ENCODE data around the gene CCDC177. TPM values are rescaled to one million over a fixed set of nuclear protein-coding genes. Genes with fewer than 3 reads are reported as not detected.

CCDC177 gene
- total and polyA plus RNA-seq, 12 donors, result 0.03 TPM; not detected in 11

GRCh38 chr14:69612014-69612782 is 37.5 kb upstream of the CCDC177 start:
- no peaks in the 10 kb centered on the region for H3K27me3 ChIP-seq
- H3K27ac ChIP-seq, result peak overlapping the region; percentile 93 to 99 (median 98)
- DNase-seq, result peak in 1 of 2 donors; percentile 32
- intact Hi-C loops (cut with DNase I), result loop anchor here (5.0 to 10.0 kb wide), 8 partner anchors 35 to 110 kb away; no protein-coding TSS in a partner anchor
- peaks cover 24 to 68% (median 60%) of the 10 kb centered on the region in 9 donors for H3K4me1 ChIP-seq
- H3K9me3 ChIP-seq, result no peaks in the 10 kb centered on the region
- peak in 6 of 8 donors; percentile 10 to 24 (median 16) for ATAC-seq
- WGBS, 2 donors, result 0 to 1% methylated on average over 45 to 47 of the region's 47 CpGs
- no peak for TF ChIP-seq CTCF (IDR thresholded peaks at IDR 0.05)
- H3K4me3 ChIP-seq, result peak overlapping the region; percentile 73 to 91 (median 84)
- peaks cover 0 to 15% (median 0%) of the 10 kb centered on the region in 9 donors for H3K36me3 ChIP-seq

- no peak for TF ChIP-seq CTCF (IDR thresholded peaks at IDR 0.05)
These were observed 36.7 kb upstream of the CCDC177 start, which contains the start of gene SUSD6 for GRCh38 chr14:69611172-69612013. Gene SUSD6, plus strand, starts transcription at chr14:69611596. Its CDS starts 46,997 bp downstream, at chr14:69658593.

GRCh38 chr14:69610874-69611171 is 36.2 kb upstream of the CCDC177 start:
- 13 to 14% methylated on average over 8 of the region's 8 CpGs for WGBS, 2 donors
- Histone ChIP-seq H3K9me3 (no peaks in the 10 kb centered on the region), H3K27ac (peak overlapping the region; percentile 41 to 99 (median 84)), H3K4me1 (peaks cover 13 to 65% (median 47%) of the 10 kb centered on the region in 9 donors), H3K4me3 (peak overlapping the region in 9 of 10 donors; percentile 36 to 91 (median 82)), H3K27me3 (no peaks in the 10 kb centered on the region), H3K36me3 (peaks cover 0 to 15% (median 0%) of the 10 kb centered on the region in 9 donors)
- no peak for DNase-seq
- intact Hi-C loops (cut with DNase I), result loop anchor here (1.0 to 10.0 kb wide), 10 partner anchors 36 to 156 kb away; partner anchors contain the start of gene SRSF5 (in 1 of the 10)
- peak in 4 of 8 donors; percentile 1 to 4 (median 2) for ATAC-seq
- no peak for TF ChIP-seq CTCF (IDR thresholded peaks at IDR 0.05)

More at GRCh38 chr14:69611172-69612013, 36.7 kb upstream of the CCDC177 start, which contains the start of gene SUSD6:
- Histone ChIP-seq H3K27me3 (no peaks in the 10 kb centered on the region), H3K36me3 (peaks cover 0 to 15% (median 0%) of the 10 kb centered on the region in 9 donors), H3K9me3 (no peaks in the 10 kb centered on the region), H3K4me3 (peak within 1 kb of the TSS; percentile 73 to 91 (median 84)), H3K4me1 (peaks cover 17 to 68% (median 53%) of the 10 kb centered on the region in 9 donors), H3K27ac (peak within 1 kb of the TSS; percentile 93 to 99 (median 98))
- WGBS, 2 donors, result 0% methylated on average over 83 to 105 of the region's 105 CpGs
- ATAC-seq (peak; percentile 84 to 94 (median 89)), DNase-seq (peak; percentile 91 to 93)
- intact Hi-C loops (cut with DNase I), result loop anchor here (1.0 to 10.0 kb wide), 10 partner anchors 36 to 156 kb away; partner anchors contain the start of gene SRSF5 (in 1 of the 10)
